Colonic mucosa (tissue), 4 donors: ENCODE measurements around the gene SLC30A4. TPM values are rescaled to one million over a fixed set of nuclear protein-coding genes. Genes with fewer than 3 reads are reported as not detected.

Experiments used
- DNase-seq: peaks from one replicate; pipeline ENCODE4 v3.0.0-alpha.2; 2020
- H3K27ac ChIP-seq: fragments of 200-600 bp; one replicate; pipeline ENCODE4 v1.8.0; 2021
- H3K27me3 ChIP-seq: fragments of 200-600 bp; one replicate; pipeline ENCODE4 v1.8.0; 2021
- H3K36me3 ChIP-seq: fragments of 200-600 bp; one replicate; pipeline ENCODE4 v1.8.0; 2021
- H3K4me1 ChIP-seq: fragments of 200-600 bp; one replicate; pipeline ENCODE4 v1.8.0; 2021; ENCODE audit warnings: mild to moderate bottlenecking
- H3K4me3 ChIP-seq: fragments of 200-600 bp; one replicate; pipeline ENCODE4 v1.8.0; 2021
- H3K9ac ChIP-seq, 2 donors: one replicate each; pipeline ENCODE4 v1.7.0; 2013; ENCODE audit warnings: control low read depth in 2 of 2, low read depth in 2 of 2, low read length in 2 of 2
- H3K9me3 ChIP-seq: fragments of 200-600 bp; one replicate; pipeline ENCODE4 v1.8.0; 2021
- intact Hi-C: fragments of 100-400 bp; cut with DNase I; formaldehyde crosslinking; loops from one replicate; pipeline ENCODE4 v1.14.1; 2022
- total RNA-seq, 2 donors: library from RNA; stranded (reverse); fragmentation: NEBNext Ultra II Directional in 1 of 2; extraction: Animal tissue kit (Norgen Biotek cat#: 25700) in 1 of 2; gene quantifications; one replicate each; pipeline ENCODE4 v1.2.1, GENCODE V29; 2021
- TF ChIP-seq, protein P1 (sequence below): fragments of 200-600 bp; IDR thresholded peaks from one replicate; pipeline ENCODE4 v1.8.0; 2022; ENCODE audit warnings: antibody characterized with exemption, mild to moderate bottlenecking
- donor health status: healthy.
- donor health status: DM: no; HTN: no; CAD: no.
- donor health status: DM: no; HTN: no; CAD: no.

The SLC30A4 gene
- total RNA-seq, 2 donors from 2014 or later = 4.5 to 10.7 TPM

- Histone ChIP-seq H3K9ac (peak overlapping the region; percentile 77 to 98), H3K4me3 (peak overlapping the region; percentile 46)
These were observed 72.4 kb downstream of the SLC30A4 start for GRCh38 chr15:45449916-45450867.

DNA sequence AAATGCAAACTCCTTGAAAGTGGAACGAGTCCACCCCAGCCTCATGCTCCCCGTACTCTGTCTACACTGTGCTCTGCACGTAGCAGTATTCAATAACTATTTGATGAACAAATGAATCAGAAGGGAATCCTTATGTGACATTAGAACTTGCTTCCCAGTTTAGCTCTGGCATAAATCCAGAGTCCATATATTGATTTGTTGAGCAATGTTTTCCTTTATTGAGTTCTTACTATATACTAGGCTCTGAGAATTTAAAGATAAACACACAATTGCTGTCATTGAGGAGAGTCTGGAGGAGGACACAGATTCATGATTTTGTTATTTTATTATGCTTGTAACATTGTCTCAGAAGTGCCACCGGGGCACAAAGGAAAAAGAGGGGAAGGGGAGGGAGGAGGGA is 73.2 kb downstream of the SLC30A4 start:
- TF ChIP-seq, protein P1, sequence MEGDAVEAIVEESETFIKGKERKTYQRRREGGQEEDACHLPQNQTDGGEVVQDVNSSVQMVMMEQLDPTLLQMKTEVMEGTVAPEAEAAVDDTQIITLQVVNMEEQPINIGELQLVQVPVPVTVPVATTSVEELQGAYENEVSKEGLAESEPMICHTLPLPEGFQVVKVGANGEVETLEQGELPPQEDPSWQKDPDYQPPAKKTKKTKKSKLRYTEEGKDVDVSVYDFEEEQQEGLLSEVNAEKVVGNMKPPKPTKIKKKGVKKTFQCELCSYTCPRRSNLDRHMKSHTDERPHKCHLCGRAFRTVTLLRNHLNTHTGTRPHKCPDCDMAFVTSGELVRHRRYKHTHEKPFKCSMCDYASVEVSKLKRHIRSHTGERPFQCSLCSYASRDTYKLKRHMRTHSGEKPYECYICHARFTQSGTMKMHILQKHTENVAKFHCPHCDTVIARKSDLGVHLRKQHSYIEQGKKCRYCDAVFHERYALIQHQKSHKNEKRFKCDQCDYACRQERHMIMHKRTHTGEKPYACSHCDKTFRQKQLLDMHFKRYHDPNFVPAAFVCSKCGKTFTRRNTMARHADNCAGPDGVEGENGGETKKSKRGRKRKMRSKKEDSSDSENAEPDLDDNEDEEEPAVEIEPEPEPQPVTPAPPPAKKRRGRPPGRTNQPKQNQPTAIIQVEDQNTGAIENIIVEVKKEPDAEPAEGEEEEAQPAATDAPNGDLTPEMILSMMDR = no peak
- intact Hi-C loops = no loop called here
- Histone ChIP-seq H3K9me3 (no peaks in the 10 kb centered on the region), H3K4me1 (peaks cover 7% of the 10 kb centered on the region), H3K4me3 (peak overlapping the region; percentile 46), H3K27me3 (no peaks in the 10 kb centered on the region), H3K9ac (peak overlapping the region in 1 of 2 donors; percentile 98), H3K36me3 (no peaks in the 10 kb centered on the region), H3K27ac (peak overlapping the region; percentile 91)
- DNase-seq = peak; percentile 16

More at GRCh38 chr15:45449916-45450867, 72.4 kb downstream of the SLC30A4 start:
- Histone ChIP-seq H3K27me3 (no peaks in the 10 kb centered on the region), H3K36me3 (no peaks in the 10 kb centered on the region), H3K27ac (peak overlapping the region; percentile 91), H3K9me3 (no peaks in the 10 kb centered on the region), H3K4me1 (peaks cover 7% of the 10 kb centered on the region)
- TF ChIP-seq, protein P1 = no peak
- DNase-seq = peak; percentile 92
- intact Hi-C loops = no loop called here

DNA sequence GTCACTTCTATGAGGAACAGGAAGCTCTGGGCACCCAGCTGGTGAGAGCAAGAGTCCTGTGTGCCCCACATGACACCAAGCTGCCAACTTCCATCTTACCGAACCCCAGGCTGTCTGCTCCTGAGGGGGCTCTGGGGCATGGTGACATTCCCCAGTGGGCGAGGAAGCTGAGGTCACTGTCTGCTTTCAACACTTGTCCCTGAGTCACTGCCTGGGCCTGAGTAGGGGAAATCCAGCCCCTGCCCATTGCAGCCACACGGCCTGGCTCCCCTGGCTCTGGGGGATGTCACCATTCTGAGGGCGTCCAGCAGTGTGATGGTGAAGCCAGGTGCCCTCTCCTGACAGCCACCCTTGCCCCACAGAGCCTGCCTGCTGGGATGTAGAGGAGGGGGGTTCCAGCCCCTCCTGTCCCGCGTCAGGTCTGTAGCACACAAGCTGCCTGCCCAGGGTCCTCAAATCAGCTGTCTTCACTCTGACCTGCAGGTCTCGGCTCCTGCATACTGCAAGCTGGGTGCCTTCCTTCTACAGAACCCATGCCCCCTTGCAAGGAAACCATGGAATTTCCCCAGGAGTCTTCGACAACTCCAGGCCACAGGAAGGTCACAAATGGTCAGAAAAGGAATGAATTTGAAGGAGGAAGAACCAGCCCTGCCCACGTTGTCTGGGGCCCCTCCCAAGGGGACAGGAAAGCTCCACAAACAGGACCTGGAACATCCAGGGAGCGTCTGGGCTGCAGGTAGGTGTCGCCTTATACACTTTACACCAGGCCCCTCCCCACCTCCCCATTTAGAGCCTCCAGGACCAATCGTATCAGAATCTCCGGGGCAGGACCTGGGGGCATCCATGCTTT is 74.3 kb downstream of the SLC30A4 start:
- peak overlapping the region; percentile 28 to 98 for H3K9ac ChIP-seq
- peak; percentile 86 for DNase-seq
- peak overlapping the region; percentile 91 for H3K27ac ChIP-seq
- H3K4me1 ChIP-seq = peaks cover 7% of the 10 kb centered on the region
- intact Hi-C loops = no loop called here
- TF ChIP-seq, protein P1 = no peak
- no peak overlapping the region for H3K4me3 ChIP-seq
- H3K9me3 ChIP-seq = no peaks in the 10 kb centered on the region
- H3K27me3 ChIP-seq = no peaks in the 10 kb centered on the region
- H3K36me3 ChIP-seq = no peaks in the 10 kb centered on the region

DNA sequence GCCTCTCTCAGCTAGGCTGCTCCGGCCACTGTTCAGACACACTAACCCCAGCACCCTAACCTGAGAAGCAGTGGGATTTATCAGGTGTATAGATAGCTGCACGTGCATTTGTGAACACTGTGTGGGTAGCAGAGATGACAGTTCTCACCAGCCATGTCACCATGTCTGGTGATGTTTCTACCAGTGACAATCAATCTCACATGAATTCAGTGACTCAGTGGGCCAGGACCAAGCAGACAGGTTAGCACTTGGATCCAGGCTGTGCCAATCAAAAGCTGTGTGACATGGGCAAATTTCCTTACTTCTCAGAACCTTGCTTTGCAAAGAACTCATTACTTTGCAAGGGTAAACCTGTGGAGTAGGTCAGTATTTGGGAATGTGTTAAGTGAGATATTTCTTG is 78.9 kb downstream of the SLC30A4 start:
- no peak for DNase-seq
- Histone ChIP-seq H3K4me1 (peaks cover 5% of the 10 kb centered on the region), H3K9ac (no peak overlapping the region), H3K27me3 (no peaks in the 10 kb centered on the region), H3K27ac (no peak overlapping the region), H3K9me3 (no peaks in the 10 kb centered on the region), H3K36me3 (no peaks in the 10 kb centered on the region), H3K4me3 (no peak overlapping the region)
- intact Hi-C loops = no loop called here
- TF ChIP-seq, protein P1 = no peak

DNA sequence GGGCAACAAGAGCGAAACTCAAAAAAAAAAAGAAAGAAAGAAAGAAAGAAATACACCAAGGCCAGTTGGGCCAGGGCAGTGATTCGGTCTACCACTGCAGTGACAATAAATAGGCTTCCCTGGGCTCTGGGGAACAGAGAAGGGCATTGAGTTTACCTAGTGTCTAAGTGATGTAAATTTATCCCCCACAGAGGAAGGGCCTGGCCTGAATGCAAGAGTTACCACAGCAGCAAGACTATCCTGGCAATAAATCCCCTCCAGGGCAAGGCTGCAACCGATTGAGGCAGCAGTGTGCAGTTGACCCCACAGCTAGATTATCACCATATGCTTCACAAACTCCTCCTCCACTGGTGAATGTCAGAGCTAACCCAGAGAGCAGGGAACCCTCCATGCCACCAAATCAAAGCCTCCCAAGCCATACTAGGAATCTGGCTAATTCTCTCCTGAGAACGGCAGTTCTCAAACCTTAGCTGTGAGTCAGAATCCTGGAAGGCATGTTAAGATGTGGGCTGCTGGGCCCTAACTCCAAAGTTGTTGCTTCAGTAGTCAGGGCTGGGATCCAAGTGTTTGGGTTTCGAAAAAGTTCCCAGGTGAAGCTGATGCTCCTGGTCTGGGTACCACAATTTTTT is 79.9 kb downstream of the SLC30A4 start:
- intact Hi-C loops = no loop called here

More for the DNA sequence above, 79.9 kb downstream of the SLC30A4 start:
- Histone ChIP-seq H3K27ac (peak overlapping the region; percentile 78), H3K27me3 (no peaks in the 10 kb centered on the region), H3K9me3 (no peaks in the 10 kb centered on the region), H3K36me3 (no peaks in the 10 kb centered on the region), H3K4me1 (no peaks in the 10 kb centered on the region), H3K4me3 (no peak overlapping the region), H3K9ac (peak overlapping the region in 1 of 2 donors; percentile 55)
- DNase-seq = no peak
- TF ChIP-seq, protein P1 = no peak
